GM23338 (cell line): ENCODE data around the gene ZNF804A. TPM values are rescaled to one million over a fixed set of nuclear protein-coding genes. Genes with fewer than 3 reads are reported as not detected.
"Not testable (repeated sequence)": the region's sequence is repeated elsewhere in the genome, so short reads cannot be mapped to it uniquely, and the experiment has no call there.

ENCODE experiments used
- ATAC-seq: fragments of 200-7000 bp; cut with Tn5 transposase; 3 replicates; pipeline ENCODE4 v1.9.1; 2020
- DNase-seq: peaks from one replicate; pipeline ENCODE4 v3.0.0-alpha.2; 2015; ENCODE audit warnings: low spot score
- H2AFZ ChIP-seq: fragments of 200-600 bp; sonication (generic); 2 replicates; pipeline ENCODE4 v1.8.0; 2016; ENCODE audit warnings: antibody characterized with exemption, mild to moderate bottlenecking, moderate library complexity
- H3F3A ChIP-seq: fragments of 200-600 bp; sonication (generic); replicated peaks from 2 replicates; pipeline ENCODE4 v1.8.0; 2017; ENCODE audit warnings: antibody characterized with exemption, mixed run types, low read depth
- H3K27ac ChIP-seq: fragments of 200-600 bp; sonication (generic); 2 replicates; pipeline ENCODE4 v1.6.1; 2016; ENCODE audit warnings: low read depth
- H3K27me3 ChIP-seq: fragments of 200-600 bp; sonication (generic); 2 replicates; pipeline ENCODE4 v1.8.0; 2016; ENCODE audit warnings: mild to moderate bottlenecking, mixed run types, moderate library complexity; ENCODE audit not compliant: insufficient read depth
- H3K36me3 ChIP-seq: fragments of 200-600 bp; sonication (generic); 2 replicates; pipeline ENCODE4 v1.8.0; 2016; ENCODE audit warnings: mild to moderate bottlenecking; ENCODE audit not compliant: insufficient read depth
- H3K4me1 ChIP-seq: fragments of 200-600 bp; sonication (generic); 2 replicates; pipeline ENCODE4 v1.8.0; 2016; ENCODE audit warnings: mild to moderate bottlenecking, moderate library complexity; ENCODE audit not compliant: insufficient read depth
- H3K4me2 ChIP-seq: fragments of 200-600 bp; sonication (generic); 2 replicates; pipeline ENCODE4 v1.7.1; 2017; ENCODE audit warnings: mixed run types
- H3K4me3 ChIP-seq: fragments of 200-600 bp; sonication (generic); 2 replicates; pipeline ENCODE4 v1.6.1; 2016; ENCODE audit warnings: mixed run types
- H3K79me2 ChIP-seq: fragments of 200-600 bp; sonication (generic); replicated peaks from 2 replicates; pipeline ENCODE4 v1.8.0; 2017; ENCODE audit warnings: mild to moderate bottlenecking; ENCODE audit not compliant: insufficient read depth
- H3K9me2 ChIP-seq: fragments of 200-600 bp; sonication (generic); 2 replicates; pipeline ENCODE4 v1.8.0; 2017; ENCODE audit not compliant: insufficient read depth
- H4K20me1 ChIP-seq: fragments of 200-600 bp; sonication (generic); replicated peaks from 2 replicates; pipeline ENCODE4 v1.8.0; 2017; ENCODE audit warnings: mild to moderate bottlenecking; ENCODE audit not compliant: insufficient read depth
- H3K27ac Mint-ChIP-seq: 2 replicates; pipeline ENCODE4 v1.8.0; 2020; ENCODE audit warnings: inconsistent platforms, mild to moderate bottlenecking, moderate library complexity, mixed read lengths
- H3K27me3 Mint-ChIP-seq: 3 replicates; pipeline ENCODE4 v1.8.0; 2022; ENCODE audit warnings: low read depth, mild to moderate bottlenecking, moderate library complexity, mixed read lengths, inconsistent platforms; ENCODE audit not compliant: insufficient read depth, poor library complexity
- H3K36me3 Mint-ChIP-seq: 3 replicates; pipeline ENCODE4 v1.8.0; 2021; ENCODE audit warnings: low read depth, mild to moderate bottlenecking, inconsistent platforms, moderate library complexity, mixed read lengths
- H3K4me1 Mint-ChIP-seq: 3 replicates; pipeline ENCODE4 v1.8.0; 2020; ENCODE audit warnings: mild to moderate bottlenecking, inconsistent platforms, mixed read lengths
- H3K4me3 Mint-ChIP-seq: 3 replicates; pipeline ENCODE4 v1.8.0; 2021; ENCODE audit warnings: moderate library complexity, mild to moderate bottlenecking, inconsistent platforms, mixed read lengths
- H3K9me3 Mint-ChIP-seq: 3 replicates; pipeline ENCODE4 v1.8.0; 2020; ENCODE audit warnings: moderate library complexity, mild to moderate bottlenecking, inconsistent platforms, mixed read lengths
- EZH2phosphoT487 ChIP-seq: fragments of 200-600 bp; sonication (generic); IDR thresholded peaks from one replicate; pipeline ENCODE4 v1.8.1; 2018; ENCODE audit warnings: antibody characterized with exemption; ENCODE audit not compliant: unreplicated experiment
- polyA plus RNA-seq: library from polyadenylated mRNA; unstranded; fragments of >200 nt; fragmentation: Nextera tagmentation; extraction: Ambion mirVana; gene quantifications from 2 replicates; pipeline ENCODE4 v1.2.1, GENCODE V29; 2016
- total RNA-seq: library from RNA; depleted of rRNA; stranded (reverse); fragments of >200 nt; shearing (Covaris generic); gene quantifications from 2 replicates; pipeline ENCODE4 v1.2.3, GENCODE V29; 2014
- TF ChIP-seq, protein P1 (sequence below): fragments of 250-450 bp; sonication (Bioruptor Pico); IDR thresholded peaks from 2 replicates; pipeline ENCODE4 v1.5.0; 2020; ENCODE audit warnings: mild to moderate bottlenecking, moderate library complexity

The ZNF804A gene
- total and polyA plus RNA-seq, 2 experiments from 2014 or later: not detected

DNA sequence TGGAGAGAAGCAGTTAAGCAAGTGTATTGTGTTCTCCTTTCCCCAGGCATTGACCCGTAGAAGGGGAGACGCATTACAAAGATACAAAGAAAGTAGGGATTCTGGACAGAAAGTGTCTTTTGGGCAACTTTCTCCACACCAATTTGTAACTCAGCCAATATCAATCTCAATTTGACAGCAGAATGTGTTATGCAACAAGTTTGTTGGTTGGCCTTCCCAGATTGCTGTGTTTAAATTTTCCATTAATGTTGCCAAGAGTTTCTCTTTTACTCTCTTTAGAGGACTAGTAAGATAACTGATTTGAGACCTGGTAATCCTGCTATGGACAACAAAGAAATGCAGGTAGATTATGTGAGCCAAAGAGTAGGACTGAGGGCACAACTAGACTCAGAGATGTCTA is 279.6 kb downstream of the ZNF804A start (continued):
- TF ChIP-seq, protein P1, sequence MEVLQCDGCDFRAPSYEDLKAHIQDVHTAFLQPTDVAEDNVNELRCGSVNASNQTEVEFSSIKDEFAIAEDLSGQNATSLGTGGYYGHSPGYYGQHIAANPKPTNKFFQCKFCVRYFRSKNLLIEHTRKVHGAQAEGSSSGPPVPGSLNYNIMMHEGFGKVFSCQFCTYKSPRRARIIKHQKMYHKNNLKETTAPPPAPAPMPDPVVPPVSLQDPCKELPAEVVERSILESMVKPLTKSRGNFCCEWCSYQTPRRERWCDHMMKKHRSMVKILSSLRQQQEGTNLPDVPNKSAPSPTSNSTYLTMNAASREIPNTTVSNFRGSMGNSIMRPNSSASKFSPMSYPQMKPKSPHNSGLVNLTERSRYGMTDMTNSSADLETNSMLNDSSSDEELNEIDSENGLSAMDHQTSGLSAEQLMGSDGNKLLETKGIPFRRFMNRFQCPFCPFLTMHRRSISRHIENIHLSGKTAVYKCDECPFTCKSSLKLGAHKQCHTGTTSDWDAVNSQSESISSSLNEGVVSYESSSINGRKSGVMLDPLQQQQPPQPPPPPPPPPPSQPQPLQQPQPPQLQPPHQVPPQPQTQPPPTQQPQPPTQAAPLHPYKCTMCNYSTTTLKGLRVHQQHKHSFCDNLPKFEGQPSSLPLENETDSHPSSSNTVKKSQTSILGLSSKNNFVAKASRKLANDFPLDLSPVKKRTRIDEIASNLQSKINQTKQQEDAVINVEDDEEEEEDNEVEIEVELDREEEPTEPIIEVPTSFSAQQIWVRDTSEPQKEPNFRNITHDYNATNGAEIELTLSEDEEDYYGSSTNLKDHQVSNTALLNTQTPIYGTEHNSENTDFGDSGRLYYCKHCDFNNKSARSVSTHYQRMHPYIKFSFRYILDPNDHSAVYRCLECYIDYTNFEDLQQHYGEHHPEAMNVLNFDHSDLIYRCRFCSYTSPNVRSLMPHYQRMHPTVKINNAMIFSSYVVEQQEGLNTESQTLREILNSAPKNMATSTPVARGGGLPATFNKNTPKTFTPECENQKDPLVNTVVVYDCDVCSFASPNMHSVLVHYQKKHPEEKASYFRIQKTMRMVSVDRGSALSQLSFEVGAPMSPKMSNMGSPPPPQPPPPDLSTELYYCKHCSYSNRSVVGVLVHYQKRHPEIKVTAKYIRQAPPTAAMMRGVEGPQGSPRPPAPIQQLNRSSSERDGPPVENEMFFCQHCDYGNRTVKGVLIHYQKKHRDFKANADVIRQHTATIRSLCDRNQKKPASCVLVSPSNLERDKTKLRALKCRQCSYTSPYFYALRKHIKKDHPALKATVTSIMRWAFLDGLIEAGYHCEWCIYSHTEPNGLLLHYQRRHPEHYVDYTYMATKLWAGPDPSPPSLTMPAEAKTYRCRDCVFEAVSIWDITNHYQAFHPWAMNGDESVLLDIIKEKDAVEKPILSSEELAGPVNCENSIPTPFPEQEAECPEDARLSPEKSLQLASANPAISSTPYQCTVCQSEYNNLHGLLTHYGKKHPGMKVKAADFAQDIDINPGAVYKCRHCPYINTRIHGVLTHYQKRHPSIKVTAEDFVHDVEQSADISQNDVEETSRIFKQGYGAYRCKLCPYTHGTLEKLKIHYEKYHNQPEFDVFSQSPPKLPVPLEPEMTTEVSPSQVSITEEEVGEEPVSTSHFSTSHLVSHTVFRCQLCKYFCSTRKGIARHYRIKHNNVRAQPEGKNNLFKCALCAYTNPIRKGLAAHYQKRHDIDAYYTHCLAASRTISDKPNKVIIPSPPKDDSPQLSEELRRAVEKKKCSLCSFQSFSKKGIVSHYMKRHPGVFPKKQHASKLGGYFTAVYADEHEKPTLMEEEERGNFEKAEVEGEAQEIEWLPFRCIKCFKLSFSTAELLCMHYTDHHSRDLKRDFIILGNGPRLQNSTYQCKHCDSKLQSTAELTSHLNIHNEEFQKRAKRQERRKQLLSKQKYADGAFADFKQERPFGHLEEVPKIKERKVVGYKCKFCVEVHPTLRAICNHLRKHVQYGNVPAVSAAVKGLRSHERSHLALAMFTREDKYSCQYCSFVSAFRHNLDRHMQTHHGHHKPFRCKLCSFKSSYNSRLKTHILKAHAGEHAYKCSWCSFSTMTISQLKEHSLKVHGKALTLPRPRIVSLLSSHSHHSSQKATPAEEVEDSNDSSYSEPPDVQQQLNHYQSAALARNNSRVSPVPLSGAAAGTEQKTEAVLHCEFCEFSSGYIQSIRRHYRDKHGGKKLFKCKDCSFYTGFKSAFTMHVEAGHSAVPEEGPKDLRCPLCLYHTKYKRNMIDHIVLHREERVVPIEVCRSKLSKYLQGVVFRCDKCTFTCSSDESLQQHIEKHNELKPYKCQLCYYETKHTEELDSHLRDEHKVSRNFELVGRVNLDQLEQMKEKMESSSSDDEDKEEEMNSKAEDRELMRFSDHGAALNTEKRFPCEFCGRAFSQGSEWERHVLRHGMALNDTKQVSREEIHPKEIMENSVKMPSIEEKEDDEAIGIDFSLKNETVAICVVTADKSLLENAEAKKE (CRISPR knock-in tag): no peak

DNA sequence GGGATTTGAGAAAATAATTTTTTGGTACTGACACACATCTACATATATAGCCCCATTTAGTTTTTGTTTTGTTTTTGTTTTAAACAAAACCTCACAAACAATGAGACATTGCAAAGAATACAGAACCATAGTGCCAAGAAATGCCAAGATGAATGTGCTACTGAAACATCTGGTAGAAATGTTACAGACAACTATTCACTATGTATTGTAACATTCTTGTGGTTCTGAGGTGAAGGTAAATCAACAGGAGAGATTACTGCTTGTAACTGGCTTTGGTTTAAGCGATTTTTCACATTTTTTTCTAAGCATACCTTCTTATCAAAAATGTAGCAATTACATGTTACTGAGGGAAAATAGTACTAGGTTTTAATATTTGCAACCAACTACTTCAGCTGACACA is 281.3 kb downstream of the ZNF804A start:
- H3K4me3 Mint-ChIP-seq: no peak overlapping the region
- H3K4me3 ChIP-seq: no peak overlapping the region
- no peak overlapping the region for H3K4me2 ChIP-seq
- no peaks in the 10 kb centered on the region for H3K79me2 ChIP-seq
- no peaks in the 10 kb centered on the region for H3K27me3 Mint-ChIP-seq
- no peak overlapping the region for H3K27ac ChIP-seq
- no peak for TF ChIP-seq EZH2phosphoT487
- H3K27me3 ChIP-seq: no peaks in the 10 kb centered on the region
- ATAC-seq: no peak
- H3K4me1 ChIP-seq: peaks cover 5% of the 10 kb centered on the region; the same call in 1 of the 2 replicates
- H3F3A ChIP-seq: no peaks in the 10 kb centered on the region
- H3K27ac Mint-ChIP-seq: no peak overlapping the region
- no peaks in the 10 kb centered on the region for H4K20me1 ChIP-seq
- 0 out of 3 replicates have a peak, but pooled peaks cover under 1% of the 10 kb centered on the region for H3K9me3 Mint-ChIP-seq
- no peak overlapping the region for H2AFZ ChIP-seq
- DNase-seq: no peak
- H3K36me3 Mint-ChIP-seq: no peaks in the 10 kb centered on the region
- no peaks in the 10 kb centered on the region for H3K36me3 ChIP-seq
- H3K9me2 ChIP-seq: 0 out of 2 replicates have a peak, but pooled peaks cover 5% of the 10 kb centered on the region
- peaks cover 13% of the 10 kb centered on the region for H3K4me1 Mint-ChIP-seq

DNA sequence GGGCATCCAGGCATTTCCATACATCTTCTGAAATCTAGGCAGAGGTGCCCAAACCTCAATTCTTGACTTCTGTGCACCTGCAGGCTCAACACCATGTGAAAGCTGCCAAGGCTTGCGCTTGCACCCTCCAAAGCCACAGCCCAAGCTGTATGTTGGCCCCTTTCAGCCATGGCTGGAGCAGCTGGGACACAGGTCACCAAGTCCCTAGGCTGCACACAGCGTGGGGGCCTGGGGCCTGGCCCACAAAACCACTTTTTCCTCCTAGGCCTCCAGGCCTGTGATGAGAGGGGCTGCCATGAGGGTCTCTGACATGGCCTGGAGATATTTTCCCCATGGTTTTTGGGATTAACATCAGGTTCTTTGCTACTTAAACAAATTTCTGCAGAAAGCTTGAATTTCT is 288.3 kb downstream of the ZNF804A start:
- not testable (repeated sequence) for H3K27me3 ChIP-seq, H4K20me1 ChIP-seq, H3K27ac Mint-ChIP-seq, H3K79me2 ChIP-seq, ATAC-seq, H3K27me3 Mint-ChIP-seq, H3K36me3 ChIP-seq, DNase-seq, H2AFZ ChIP-seq, H3K4me1 ChIP-seq, H3K4me2 ChIP-seq, H3K4me1 Mint-ChIP-seq, H3K9me2 ChIP-seq, H3K27ac ChIP-seq, H3F3A ChIP-seq, H3K4me3 ChIP-seq, H3K4me3 Mint-ChIP-seq
- Mint-ChIP-seq H3K9me3 (peaks cover 27% of the 10 kb centered on the region), H3K36me3 (peaks cover 17% of the 10 kb centered on the region)
